H1 (cell line): Measurements from ENCODE around the gene PACS1. TPM values are rescaled to one million over a fixed set of nuclear protein-coding genes. Genes with fewer than 3 reads are reported as not detected.

Experiments
- CTCF ChIA-PET: fragments of 300-600 bp; sonication (Branson Sonifier 250); formaldehyde crosslinking; loops from one replicate; lab custom pipeline; 2021; ENCODE audit not compliant: partially characterized antibody; lab: Charles Lee
- POLR2A ChIA-PET: fragments of 300-600 bp; sonication (Branson Sonifier 250); formaldehyde crosslinking; loops from one replicate; lab custom pipeline; 2021; ENCODE audit warnings: inconsistent platforms; ENCODE audit not compliant: partially characterized antibody; lab: Charles Lee
- DNase-seq, 2 experiments: peaks; one replicate each; pipeline versions ENCODE4 v3.0.0 to v3.0.0-alpha.2; 2010 to 2022; ENCODE audit warnings: low spot score in 2 of 2, low read depth in 1 of 2, mixed read lengths in 1 of 2
- FAIRE-seq: peaks from 2 replicates; lab custom pipeline; 2011; peaks lifted over from hg19 to GRCh38; lab: Jason Lieb, UNC
- H2AFZ ChIP-seq: 2 replicates; pipeline ENCODE4 v1.8.1; 2012; ENCODE audit warnings: low read length, inconsistent platforms
- H2AK5ac ChIP-seq: 2 replicates; pipeline ENCODE4 v1.6.1; 2013; ENCODE audit warnings: low read depth, low read length
- H2BK120ac ChIP-seq: replicated peaks from 2 replicates; pipeline ENCODE3; 2013; ENCODE audit warnings: low read depth, low read length, inconsistent platforms
- H2BK12ac ChIP-seq: 2 replicates; pipeline ENCODE4 v1.6.1; 2013; ENCODE audit warnings: low read depth, low read length
- H2BK15ac ChIP-seq: 2 replicates; pipeline ENCODE4 v1.6.1; 2013; ENCODE audit warnings: low read length
- H2BK20ac ChIP-seq: 2 replicates; pipeline ENCODE4 v1.6.1; 2013; ENCODE audit warnings: low read length
- H2BK5ac ChIP-seq: 2 replicates; pipeline ENCODE4 v1.6.1; 2013; ENCODE audit warnings: low read depth, low read length
- H3K14ac ChIP-seq: 2 replicates; pipeline ENCODE4 v1.6.1; 2013; ENCODE audit warnings: inconsistent platforms; ENCODE audit not compliant: insufficient read length
- H3K18ac ChIP-seq: 2 replicates; pipeline ENCODE4 v1.6.1; 2013; ENCODE audit warnings: low read length; ENCODE audit errors: extremely low read depth
- H3K23ac ChIP-seq: 2 replicates; pipeline ENCODE4 v1.6.1; 2013; ENCODE audit warnings: inconsistent platforms; ENCODE audit not compliant: insufficient read length
- H3K23me2 ChIP-seq: 2 replicates; pipeline ENCODE4 v1.6.1; 2013; ENCODE audit warnings: low read depth, low read length
- H3K27ac ChIP-seq: 2 replicates; pipeline ENCODE4 v1.6.1; 2011; ENCODE audit warnings: low read depth, low read length, inconsistent platforms
- H3K27me3 ChIP-seq, 4 experiments: replicated peaks in 1 of 4; 1 replicate in 1 of 4; 2 replicates in 3 of 4; pipeline versions ENCODE4 v1.6.1 to v1.8.1; 2011 to 2013; ENCODE audit warnings: low read length in 3 of 4, mild to moderate bottlenecking in 3 of 4, inconsistent platforms in 2 of 4, mixed read lengths in 2 of 4, moderate library complexity in 1 of 4; ENCODE audit not compliant: control insufficient read depth in 3 of 4, insufficient read depth in 3 of 4; ENCODE audit errors: extremely low read depth in 1 of 4
- H3K36me3 ChIP-seq, 4 experiments: 2 replicates each; pipeline versions ENCODE4 v1.6.1 to v1.8.1; 2011 to 2013; ENCODE audit warnings: mild to moderate bottlenecking in 4 of 4, low read length in 3 of 4, moderate library complexity in 2 of 4, control low read depth in 1 of 4, inconsistent platforms in 1 of 4; ENCODE audit not compliant: insufficient read depth in 4 of 4, control insufficient read depth in 2 of 4
- H3K4ac ChIP-seq: replicated peaks from 2 replicates; pipeline ENCODE3; 2013; ENCODE audit warnings: low read length, low read depth, mixed read lengths, inconsistent platforms; ENCODE audit not compliant: insufficient read length
- H3K4me1 ChIP-seq, 4 experiments: replicated peaks in 1 of 4; 1 replicate in 1 of 4; 2 replicates in 3 of 4; pipeline versions ENCODE4 v1.6.1 to v1.8.1; 2011 to 2013; ENCODE audit warnings: low read length in 3 of 4, inconsistent platforms in 2 of 4, mixed read lengths in 1 of 4; ENCODE audit not compliant: insufficient read depth in 4 of 4, control insufficient read depth in 3 of 4
- H3K4me2 ChIP-seq, 2 experiments: 2 replicates each; pipeline versions ENCODE4 v1.6.1 to v1.8.1; 2011 to 2013; ENCODE audit warnings: low read depth in 2 of 2, low read length in 2 of 2, control low read depth in 1 of 2, inconsistent platforms in 1 of 2, mild to moderate bottlenecking in 1 of 2; ENCODE audit not compliant: insufficient read depth in 1 of 2
- H3K4me3 ChIP-seq, 4 experiments: fragments of 200-600, 300-600 bp in 1 of 4; sonication (generic), shearing (Covaris generic), sonication (Bioruptor Twin) in 1 of 4; 2 replicates each; pipeline versions ENCODE4 v1.5.1 to v1.8.1; 2011 to 2016; ENCODE audit warnings: low read length in 4 of 4, low read depth in 3 of 4, control low read depth in 2 of 4, inconsistent platforms in 2 of 4, mild to moderate bottlenecking in 2 of 4, mixed read lengths in 1 of 4, moderate library complexity in 1 of 4; ENCODE audit not compliant: insufficient read depth in 2 of 4; ENCODE audit errors: extremely low read depth in 1 of 4
- H3K56ac ChIP-seq: replicated peaks from 2 replicates; pipeline ENCODE3; 2013; ENCODE audit warnings: low read depth, mild to moderate bottlenecking, mixed read lengths, low read length, inconsistent platforms; ENCODE audit not compliant: insufficient read length
- H3K79me1 ChIP-seq: 2 replicates; pipeline ENCODE4 v1.6.1; 2013; ENCODE audit warnings: low read depth, low read length, control low read depth
- H3K79me2 ChIP-seq, 2 experiments: 2 replicates each; pipeline versions ENCODE4 v1.6.1 to v1.8.1; 2012 to 2013; ENCODE audit warnings: low read length in 2 of 2, mild to moderate bottlenecking in 2 of 2, inconsistent platforms in 1 of 2; ENCODE audit not compliant: insufficient read depth in 2 of 2, control insufficient read depth in 1 of 2
- H3K9ac ChIP-seq, 4 experiments: replicated peaks in 1 of 4; 1 replicate in 1 of 4; 2 replicates in 3 of 4; pipeline versions ENCODE4 v1.6.1 to v1.8.1; 2011 to 2013; ENCODE audit warnings: low read depth in 3 of 4, low read length in 3 of 4, control low read depth in 2 of 4, mild to moderate bottlenecking in 2 of 4, moderate library complexity in 2 of 4, inconsistent platforms in 1 of 4; ENCODE audit errors: extremely low read depth in 1 of 4
- H3K9me3 ChIP-seq, 2 experiments: 2 replicates each; pipeline versions ENCODE4 v1.6.1 to v1.8.1; 2012 to 2013; ENCODE audit warnings: mild to moderate bottlenecking in 2 of 2, moderate library complexity in 2 of 2, control low read depth in 1 of 2, inconsistent platforms in 1 of 2, low read depth in 1 of 2, low read length in 1 of 2, mixed read lengths in 1 of 2; ENCODE audit not compliant: insufficient read depth in 2 of 2
- H4K20me1 ChIP-seq, 2 experiments: replicated peaks in 1 of 2; 2 replicates each; pipeline versions ENCODE3 to v1.8.1; 2011 to 2013; ENCODE audit warnings: inconsistent platforms in 2 of 2, low read length in 2 of 2, mild to moderate bottlenecking in 1 of 2; ENCODE audit not compliant: insufficient read depth in 2 of 2, control insufficient read depth in 1 of 2
- H4K5ac ChIP-seq: 2 replicates; pipeline ENCODE4 v1.6.1; 2013; ENCODE audit warnings: low read length, low read depth, mixed read lengths, inconsistent platforms; ENCODE audit not compliant: insufficient read length
- H4K8ac ChIP-seq: 2 replicates; pipeline ENCODE4 v1.8.0; 2013; ENCODE audit warnings: mild to moderate bottlenecking, moderate library complexity, low read length, inconsistent platforms; ENCODE audit not compliant: insufficient read depth; ENCODE audit errors: extremely low read depth
- H4K91ac ChIP-seq: replicated peaks from 2 replicates; pipeline ENCODE3; 2013; ENCODE audit warnings: low read length, mixed read lengths, inconsistent platforms; ENCODE audit not compliant: insufficient read length
- ASH2L ChIP-seq: fragments of 200-600, 300-600 bp; sonication (generic); IDR thresholded peaks from one replicate; pipeline ENCODE4 v1.7.1; 2017; ENCODE audit warnings: low read length
- EGR1 ChIP-seq: IDR thresholded peaks from 2 replicates; pipeline ENCODE4 v1.6.1; 2011; ENCODE audit warnings: low read depth, low read length, borderline replicate concordance
- GABPA ChIP-seq: IDR thresholded peaks from 2 replicates; pipeline ENCODE4 v1.6.1; 2011; ENCODE audit warnings: mild to moderate bottlenecking, low read length, moderate library complexity, borderline replicate concordance; ENCODE audit not compliant: insufficient read depth
- KDM5A ChIP-seq: fragments of 200-600 bp; IDR thresholded peaks from 2 replicates; pipeline ENCODE4 v1.7.1; 2012; ENCODE audit warnings: mild to moderate bottlenecking, low read length, inconsistent platforms, mixed read lengths
- RXRA ChIP-seq: IDR thresholded peaks from 2 replicates; pipeline ENCODE4 v1.6.1; 2011; ENCODE audit warnings: low read depth, mild to moderate bottlenecking, low read length, moderate library complexity; ENCODE audit not compliant: insufficient read depth
- SIN3A ChIP-seq, 2 experiments: IDR thresholded peaks in 1 of 2; conservative IDR thresholded peaks in 1 of 2; 2 replicates each; pipeline ENCODE4 v1.6.1; 2011 to 2012; ENCODE audit warnings: low read length in 2 of 2, improper control_type of control experiment in 1 of 2, low read depth in 1 of 2, mild to moderate bottlenecking in 1 of 2
- SIRT6 ChIP-seq: IDR thresholded peaks from one replicate; pipeline ENCODE4 v1.7.1; 2012; ENCODE audit warnings: low read length, inconsistent platforms
- WGBS, 2 experiments: shearing (Covaris generic) in 1 of 2; methylation state at CpG; one replicate each; pipeline versions ENCODE4 v1.1.6 to v1.1.7; 2013 to 2015; ENCODE audit warnings: low lambda C conversion rate in 2 of 2, mixed read lengths in 2 of 2, inconsistent platforms in 1 of 2, low coverage in 1 of 2, missing lambda C conversion rate in 1 of 2; ENCODE audit not compliant: insufficient replicate concordance in 2 of 2, insufficient coverage in 1 of 2, insufficient read length in 1 of 2; ENCODE audit errors: extremely low coverage in 1 of 2, missing lambda C conversion rate in 1 of 2; 5-methylcytosine and 5-hydroxymethylcytosine counted together
- polyA plus RNA-seq, 7 experiments: library from polyadenylated mRNA; depleted of rRNA in 3 of 7; stranded (reverse) in 5 of 7; unstranded in 2 of 7; fragments of >200 nt in 5 of 7; fragments of 200-250 nt in 2 of 7; gene quantifications; 1 replicate in 5 of 7; 2 replicates in 1 of 7; 4 replicates in 1 of 7; pipeline versions ENCODE4 v1.2.1 to v1.2.3, GENCODE V29; 2011 to 2013; ENCODE audit warnings: missing spikeins in 2 of 7, mixed read lengths in 2 of 7
- total RNA-seq: library from RNA; stranded (reverse); fragmentation: NEBNext Ultra II Directional; extraction: Animal tissue kit (Norgen Biotek cat#: 25700); gene quantifications from 2 replicates; pipeline ENCODE4 v1.2.1, GENCODE V29; 2021
- TF ChIP-seq, protein P1 (sequence below), 3 experiments: IDR thresholded peaks; 1 replicate in 2 of 3; 2 replicates in 1 of 3; pipeline versions ENCODE4 v1.5.1 to v1.6.1; 2011; ENCODE audit warnings: low read length in 3 of 3, mild to moderate bottlenecking in 3 of 3, inconsistent platforms in 2 of 3, low read depth in 1 of 3, moderate library complexity in 1 of 3; ENCODE audit not compliant: insufficient read depth in 1 of 3; ENCODE audit errors: control extremely low read depth in 1 of 3

The PACS1 gene
- total and polyA plus RNA-seq, 2 of the 8 experiments (the other 6 are each of a cell fraction or from before 2014, with no cell fraction given) = 11.5 to 36.0 TPM

DNA sequence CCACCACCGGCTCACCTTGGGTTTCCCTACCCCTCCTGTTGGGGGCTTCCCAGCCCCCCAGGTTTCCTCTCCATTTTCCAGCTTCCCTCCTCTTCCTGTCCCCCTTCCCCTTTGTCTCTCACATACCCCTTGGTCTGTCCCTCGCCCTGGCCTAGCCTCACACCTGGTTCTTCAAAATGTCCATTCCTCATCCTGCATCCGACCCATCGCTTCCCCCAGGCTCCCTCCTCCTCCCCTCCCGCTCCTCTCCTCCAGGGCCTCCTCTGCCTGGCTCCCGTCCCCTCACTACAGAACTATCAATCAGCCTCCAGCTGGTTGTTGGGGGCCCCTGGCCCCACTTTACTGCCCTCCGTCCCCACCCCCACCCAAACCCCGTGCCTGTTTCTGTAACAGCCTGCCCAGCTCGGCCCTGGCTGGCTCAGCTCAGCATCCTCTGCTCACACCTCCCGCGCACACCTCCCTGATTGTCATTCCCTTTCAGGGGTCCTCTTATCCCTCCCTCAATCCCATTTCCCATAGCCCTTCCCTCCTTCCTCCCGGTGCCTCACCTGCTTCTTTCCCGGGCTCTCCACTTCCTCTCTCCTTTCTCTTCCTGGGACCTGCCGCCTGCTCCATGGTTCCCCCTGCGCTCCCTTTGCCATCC lies 209.1 kb downstream of the PACS1 start:
- H4K91ac ChIP-seq = no peak overlapping the region
- ChIA-PET POLR2A (interaction anchor here (1.1 to 7.9 kb wide), 6 partner anchors 10 to 231 kb away, joined by 3 to 125 read pairs (median 15); partner anchors contain the start of genes B4GAT1, BRMS1, RAB1B and RIN1), CTCF (interaction anchor here (0.6 to 3.3 kb wide), 8 partner anchors 8 to 212 kb away, joined by 3 to 10 read pairs (median 3); partner anchors contain the start of gene RIN1)
- peak; percentile 30 for TF ChIP-seq ASH2L
- TF ChIP-seq RXRA = no peak
- TF ChIP-seq, protein P1, sequence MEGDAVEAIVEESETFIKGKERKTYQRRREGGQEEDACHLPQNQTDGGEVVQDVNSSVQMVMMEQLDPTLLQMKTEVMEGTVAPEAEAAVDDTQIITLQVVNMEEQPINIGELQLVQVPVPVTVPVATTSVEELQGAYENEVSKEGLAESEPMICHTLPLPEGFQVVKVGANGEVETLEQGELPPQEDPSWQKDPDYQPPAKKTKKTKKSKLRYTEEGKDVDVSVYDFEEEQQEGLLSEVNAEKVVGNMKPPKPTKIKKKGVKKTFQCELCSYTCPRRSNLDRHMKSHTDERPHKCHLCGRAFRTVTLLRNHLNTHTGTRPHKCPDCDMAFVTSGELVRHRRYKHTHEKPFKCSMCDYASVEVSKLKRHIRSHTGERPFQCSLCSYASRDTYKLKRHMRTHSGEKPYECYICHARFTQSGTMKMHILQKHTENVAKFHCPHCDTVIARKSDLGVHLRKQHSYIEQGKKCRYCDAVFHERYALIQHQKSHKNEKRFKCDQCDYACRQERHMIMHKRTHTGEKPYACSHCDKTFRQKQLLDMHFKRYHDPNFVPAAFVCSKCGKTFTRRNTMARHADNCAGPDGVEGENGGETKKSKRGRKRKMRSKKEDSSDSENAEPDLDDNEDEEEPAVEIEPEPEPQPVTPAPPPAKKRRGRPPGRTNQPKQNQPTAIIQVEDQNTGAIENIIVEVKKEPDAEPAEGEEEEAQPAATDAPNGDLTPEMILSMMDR (IDR thresholded peaks at IDR 0.05; ENCODE audit: control extremely low read depth in 1 of 3, insufficient read depth in 1 of 3, low read depth in 1 of 3, low read length in 3 of 3) = no peak
- TF ChIP-seq SIRT6 = no peak
- no peak for TF ChIP-seq KDM5A
- peak; percentile 48; the same call in 1 of the 2 replicates for TF ChIP-seq GABPA
- TF ChIP-seq EGR1 = no peak
- TF ChIP-seq SIN3A (conservative IDR thresholded peaks at IDR 0.05 in 1 of 2, IDR thresholded peaks at IDR 0.05 in 1 of 2; ENCODE audit: low read depth in 1 of 2, low read length in 2 of 2) = 0 out of 4 replicates have a peak, but pooled peaks of 1 of the 2 experiments have one; percentile 17
- FAIRE-seq = no peak
- H2BK15ac ChIP-seq = no peak overlapping the region
- H3K14ac ChIP-seq = no peak overlapping the region
- peaks cover 0 to 17% (median 13%) of the 10 kb centered on the region in 4 experiments; a peak in 5 of 7 replicates for H3K4me1 ChIP-seq
- H3K4me3 ChIP-seq = peak overlapping the region in 2 of 4 experiments; percentile 10 to 61; a peak in 3 of 8 replicates
- no peak overlapping the region for H3K27ac ChIP-seq
- H3K36me3 ChIP-seq = peaks cover 0 to 13% (median under 1%) of the 10 kb centered on the region in 4 experiments; a peak in 5 of 8 replicates
- DNase-seq = peak in 1 of 2 experiments; percentile 57
- no peak overlapping the region for H2BK20ac ChIP-seq
- H3K79me1 ChIP-seq = no peaks in the 10 kb centered on the region
- H3K4me2 ChIP-seq = peak overlapping the region; percentile 73 to 77
- 44% methylated on average over 9 of the region's 15 CpGs; no CpG with 5 or more reads in 1 of the 2 experiments for WGBS, 2 experiments
- no peak overlapping the region for H3K56ac ChIP-seq
- H3K18ac ChIP-seq = no peak overlapping the region; the same call in 1 of the 2 replicates
- no peak overlapping the region for H2AFZ ChIP-seq
- no peak overlapping the region for H2AK5ac ChIP-seq
- H3K9me3 ChIP-seq = no peaks in the 10 kb centered on the region
- no peak overlapping the region for H2BK120ac ChIP-seq
- no peak overlapping the region for H3K4ac ChIP-seq
- no peaks in the 10 kb centered on the region for H3K79me2 ChIP-seq
- 0 out of 2 replicates have a peak overlapping the region, but pooled peaks have one; percentile 39 for H2BK12ac ChIP-seq
- H4K5ac ChIP-seq = no peak overlapping the region
- peaks cover 5 to 23% of the 10 kb centered on the region in 2 experiments for H4K20me1 ChIP-seq
- no peak overlapping the region for H4K8ac ChIP-seq
- H3K23ac ChIP-seq = no peak overlapping the region
- H3K27me3 ChIP-seq = peaks cover 0 to 4% (median under 1%) of the 10 kb centered on the region in 4 experiments; a peak in 2 of 7 replicates
- no peak overlapping the region for H2BK5ac ChIP-seq
- peaks cover 4% of the 10 kb centered on the region; the same call in 1 of the 2 replicates for H3K23me2 ChIP-seq
- peak overlapping the region in 1 of 4 experiments; percentile 40; a peak in 2 of 7 replicates for H3K9ac ChIP-seq
